Amniotic stem cell (primary cell): ENCODE data around the gene ADAMTS2.

Experiments
- DNase-seq: peaks from one replicate; lab custom pipeline; 2025; lab: John Stamatoyannopoulos, UW

Gene ADAMTS2

DNA sequence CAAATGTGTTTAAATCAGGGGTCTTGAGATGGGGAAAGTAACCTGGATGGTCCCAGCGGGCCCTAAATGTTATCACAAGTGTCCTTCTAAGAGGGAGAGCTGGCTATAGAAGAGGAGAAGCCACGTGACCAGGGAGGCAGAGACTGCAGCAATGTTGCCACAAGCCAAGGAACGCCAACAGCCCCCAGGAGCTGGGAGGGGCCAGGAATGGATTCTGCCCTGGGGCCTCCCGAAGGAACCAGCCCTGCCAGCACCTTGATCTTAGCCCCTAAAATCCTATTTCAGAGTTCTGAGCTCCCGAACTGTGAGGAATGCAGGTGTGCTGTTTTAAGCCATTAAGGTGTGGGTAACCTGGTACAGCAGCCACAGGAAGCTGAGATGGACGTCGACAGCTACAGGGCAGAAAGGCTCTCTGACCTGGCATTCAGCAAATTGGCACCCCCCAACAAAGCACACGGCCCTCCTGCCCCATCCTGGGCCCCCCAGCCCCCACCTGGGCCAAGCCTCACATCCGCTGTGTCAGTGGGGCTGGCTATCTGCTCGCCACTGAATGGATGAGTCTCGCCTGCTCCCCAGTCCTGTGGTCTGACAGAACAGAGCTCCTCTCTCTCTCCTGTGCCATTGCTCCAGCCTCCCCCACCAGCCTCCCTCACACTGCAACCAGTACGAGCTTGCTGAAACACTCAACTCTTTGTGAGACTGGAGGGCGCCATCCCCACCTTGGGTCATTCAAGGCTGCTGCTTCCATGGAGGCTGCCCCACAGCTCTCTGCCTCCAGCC is 78.8 kb downstream of the ADAMTS2 start:
- no peak for DNase-seq

DNA sequence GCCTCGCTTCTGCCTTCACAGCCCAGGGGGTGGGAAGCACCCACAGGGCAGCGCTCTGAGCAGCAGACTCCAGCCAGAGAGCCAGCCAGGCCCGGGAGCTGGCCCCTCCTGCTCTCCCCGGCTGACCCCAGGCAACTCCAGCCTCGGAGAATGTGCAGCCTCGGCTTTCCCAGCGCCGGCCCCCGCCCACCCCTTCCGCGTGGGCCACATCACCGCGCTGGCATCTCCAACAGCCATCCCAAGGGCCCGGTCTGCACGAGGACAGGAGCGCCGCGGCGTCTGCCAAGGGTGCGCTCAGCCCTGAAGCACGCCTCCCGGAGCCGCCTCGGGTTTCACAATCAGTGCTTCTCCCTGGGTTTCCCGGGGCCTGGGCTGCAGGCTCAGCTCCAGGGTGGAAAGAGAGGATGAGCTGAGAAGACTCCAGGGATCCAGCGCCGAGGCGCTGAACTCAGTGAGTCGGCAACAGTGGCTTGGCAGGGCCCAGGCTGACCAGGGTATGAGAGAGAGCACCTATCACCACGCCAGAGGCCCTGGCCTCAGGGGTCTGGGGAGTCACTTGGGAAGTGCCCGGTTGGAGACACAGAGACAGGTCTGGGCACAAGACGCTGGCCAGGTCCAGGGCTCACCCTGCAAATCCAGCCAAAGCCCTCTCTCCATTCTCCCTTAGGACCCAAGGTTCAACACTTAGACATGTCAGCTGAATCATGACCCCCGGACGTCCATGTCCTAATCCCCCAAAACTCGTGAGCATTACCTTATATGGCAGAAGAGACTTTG is 79.6 kb downstream of the ADAMTS2 start:
- DNase-seq: peak; percentile 96

DNA sequence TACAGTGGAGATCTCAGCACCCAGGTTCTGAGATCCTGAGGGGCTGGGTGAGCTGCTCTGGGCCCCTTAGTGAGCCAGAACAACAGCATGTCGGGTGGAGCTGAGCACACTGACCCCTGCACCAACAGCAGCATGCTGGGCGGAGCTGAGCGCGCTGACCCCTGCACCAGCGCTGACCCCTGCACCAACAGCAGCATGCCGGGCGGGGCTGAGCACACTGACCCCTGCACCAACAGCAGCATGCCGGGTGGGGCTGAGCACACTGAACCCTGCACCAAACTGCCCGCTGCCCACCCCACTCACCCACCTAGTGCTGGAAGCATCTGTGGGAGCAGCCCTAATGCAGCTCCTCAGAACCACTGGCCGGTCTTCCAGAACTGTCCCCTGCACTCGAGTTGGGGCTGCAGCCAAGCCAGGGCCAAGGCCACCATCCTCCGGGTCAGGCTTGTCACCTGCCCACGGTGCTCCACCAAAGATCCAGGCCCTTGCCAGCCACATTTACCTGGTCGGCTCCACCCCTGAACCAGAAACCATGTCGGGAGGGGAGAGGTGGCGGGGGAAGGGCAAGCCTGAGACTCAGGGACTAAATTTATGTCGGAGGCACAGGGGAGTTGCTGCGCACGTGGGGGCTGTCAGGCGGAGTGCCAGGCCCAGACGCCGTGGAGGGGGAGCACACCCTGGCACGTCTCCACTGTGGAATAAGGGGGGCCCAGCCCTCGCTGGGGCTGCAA is 80.3 kb downstream of the ADAMTS2 start:
- DNase-seq: no peak

DNA sequence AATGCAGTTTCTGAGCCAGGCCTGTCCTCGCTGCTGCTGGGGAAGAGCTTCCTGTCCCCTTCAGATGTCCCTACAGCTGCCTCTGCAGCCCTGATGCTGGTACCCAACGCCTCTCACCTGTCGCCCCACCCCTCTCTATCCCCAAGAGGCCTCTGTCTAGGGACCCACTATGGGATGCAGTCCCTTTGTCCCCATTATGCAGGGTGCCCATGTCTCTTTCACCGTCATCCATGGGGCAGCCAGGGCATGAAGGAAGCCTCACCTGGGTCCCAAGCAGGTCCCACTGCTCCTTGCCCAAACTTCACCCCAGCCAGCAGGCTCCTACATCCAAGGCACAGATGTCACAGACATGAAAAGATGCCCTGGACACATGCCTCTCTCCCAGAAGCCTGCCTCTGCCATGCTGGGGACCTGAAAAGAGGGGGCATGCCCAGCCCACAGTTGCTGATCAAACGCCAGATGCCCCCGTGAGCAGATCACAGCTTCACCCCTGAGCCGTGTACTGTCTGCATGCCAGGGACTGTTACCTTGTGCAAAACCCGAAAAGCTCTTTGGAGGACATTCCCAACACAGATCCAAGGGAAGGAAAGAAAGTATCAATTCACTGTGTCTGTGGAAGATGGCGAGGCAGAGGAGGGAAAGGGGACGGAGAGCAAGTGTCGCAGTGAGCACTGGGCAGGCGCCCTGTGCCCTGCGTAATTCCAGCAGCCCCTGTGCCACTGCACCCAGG is 81.0 kb downstream of the ADAMTS2 start:
- DNase-seq: no peak

DNA sequence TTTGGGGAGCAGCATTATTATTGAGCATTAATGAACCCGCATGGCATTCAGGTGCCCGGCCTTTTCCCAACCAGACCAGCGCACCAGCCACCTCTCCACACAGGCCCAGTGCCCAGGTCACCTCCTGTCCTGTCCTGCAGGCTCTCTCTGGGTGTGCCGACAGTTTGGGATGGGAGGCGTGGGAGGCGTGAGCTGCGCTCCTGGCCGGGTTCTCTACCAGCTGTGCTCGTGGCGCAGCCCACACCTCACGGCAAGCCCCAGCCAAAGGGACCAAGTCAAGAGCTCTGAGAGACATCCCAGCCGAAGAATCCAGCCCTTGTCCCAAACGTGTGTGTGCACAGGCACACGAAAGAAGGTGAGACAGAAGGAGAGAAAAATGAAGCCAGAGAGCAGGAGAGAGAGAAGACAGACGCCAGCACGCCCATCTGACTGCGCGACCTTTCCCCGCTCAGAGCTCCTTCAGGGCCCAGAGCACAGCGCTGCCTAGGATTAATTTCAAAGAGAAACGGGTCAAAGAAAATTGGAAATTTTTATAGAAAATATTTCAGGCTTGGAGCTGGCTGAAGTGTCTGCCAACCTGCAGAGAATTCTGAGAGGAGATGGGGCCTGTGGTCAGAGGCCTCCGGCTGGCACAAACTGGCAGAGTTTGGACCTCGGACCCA is 81.7 kb downstream of the ADAMTS2 start:
- DNase-seq: no peak

DNA sequence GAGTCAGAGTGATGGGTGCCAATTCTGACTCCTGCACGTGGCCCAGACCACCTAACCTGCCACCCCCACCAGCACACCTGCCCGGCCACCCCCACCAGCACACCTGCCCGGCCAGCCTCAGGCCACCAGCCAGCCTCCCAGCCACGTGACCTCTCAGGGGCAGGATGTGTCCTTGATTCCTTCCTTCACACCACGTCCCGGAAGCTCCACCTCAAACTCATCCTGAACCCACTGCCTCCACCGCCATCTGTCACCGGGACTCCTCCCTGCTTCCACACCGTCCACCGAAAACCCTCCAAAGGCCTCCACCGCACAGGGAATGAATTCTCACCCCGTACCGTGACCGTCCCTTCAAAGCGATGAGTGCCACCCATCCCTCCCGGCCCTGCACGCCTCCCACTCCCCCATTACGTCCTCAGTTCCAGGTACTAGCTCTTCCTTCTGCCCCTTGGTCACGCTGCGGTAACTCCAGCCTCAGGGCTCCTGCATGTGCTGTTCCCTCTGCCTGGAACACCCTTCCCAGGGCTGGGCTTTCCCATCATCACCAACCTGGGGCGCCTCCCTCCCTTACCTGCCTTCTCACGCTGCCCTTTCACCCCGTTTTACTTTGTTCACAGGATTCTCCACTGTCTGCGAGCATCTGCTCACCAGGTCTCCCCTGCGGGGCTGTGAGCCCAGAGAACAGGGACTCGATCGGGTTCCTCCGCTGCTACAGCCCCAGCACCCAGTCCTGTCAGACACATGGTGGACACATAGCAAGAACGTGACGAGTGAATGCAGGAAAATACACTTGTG is 82.9 kb downstream of the ADAMTS2 start:
- no peak for DNase-seq

DNA sequence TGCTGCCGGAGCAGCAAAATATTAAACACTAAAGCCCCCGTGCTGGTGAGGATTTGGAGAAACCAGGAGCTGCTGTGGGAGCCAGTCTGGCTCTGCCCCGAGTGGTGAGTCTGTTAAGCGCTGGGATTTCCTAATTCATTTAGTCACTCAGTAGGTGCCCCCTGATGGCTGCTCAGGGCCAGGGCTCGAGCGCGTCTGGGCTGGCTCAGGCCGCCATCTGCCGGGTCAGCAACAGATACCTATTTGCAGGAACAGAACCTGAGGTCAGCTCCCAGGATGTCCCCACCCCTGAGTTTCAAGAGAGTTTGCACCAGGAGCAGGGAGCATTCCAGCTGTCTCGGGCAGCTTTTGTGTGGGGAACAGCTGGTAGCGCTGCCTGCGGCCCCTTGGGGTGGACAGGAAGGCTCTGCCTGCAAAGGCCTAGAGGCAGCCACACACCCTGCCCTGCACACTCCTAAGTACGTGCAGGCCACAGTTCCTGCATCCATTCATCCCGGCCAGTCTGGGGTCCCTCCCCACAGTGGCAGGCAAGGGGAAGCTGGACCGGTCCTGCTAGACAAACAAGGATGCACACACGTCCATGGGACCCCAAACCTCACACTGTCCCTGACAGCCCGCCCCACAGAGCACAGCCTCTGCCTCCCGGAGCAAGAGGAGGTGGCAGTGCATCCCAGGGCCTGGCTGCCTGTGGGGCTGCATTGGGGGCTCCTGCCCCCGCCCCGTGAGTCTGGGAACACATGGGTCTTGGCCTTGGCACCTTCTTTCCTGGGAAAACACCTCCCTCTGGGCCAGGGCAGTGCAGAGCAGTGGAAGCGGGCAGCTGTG is 83.7 kb downstream of the ADAMTS2 start:
- DNase-seq: no peak

DNA sequence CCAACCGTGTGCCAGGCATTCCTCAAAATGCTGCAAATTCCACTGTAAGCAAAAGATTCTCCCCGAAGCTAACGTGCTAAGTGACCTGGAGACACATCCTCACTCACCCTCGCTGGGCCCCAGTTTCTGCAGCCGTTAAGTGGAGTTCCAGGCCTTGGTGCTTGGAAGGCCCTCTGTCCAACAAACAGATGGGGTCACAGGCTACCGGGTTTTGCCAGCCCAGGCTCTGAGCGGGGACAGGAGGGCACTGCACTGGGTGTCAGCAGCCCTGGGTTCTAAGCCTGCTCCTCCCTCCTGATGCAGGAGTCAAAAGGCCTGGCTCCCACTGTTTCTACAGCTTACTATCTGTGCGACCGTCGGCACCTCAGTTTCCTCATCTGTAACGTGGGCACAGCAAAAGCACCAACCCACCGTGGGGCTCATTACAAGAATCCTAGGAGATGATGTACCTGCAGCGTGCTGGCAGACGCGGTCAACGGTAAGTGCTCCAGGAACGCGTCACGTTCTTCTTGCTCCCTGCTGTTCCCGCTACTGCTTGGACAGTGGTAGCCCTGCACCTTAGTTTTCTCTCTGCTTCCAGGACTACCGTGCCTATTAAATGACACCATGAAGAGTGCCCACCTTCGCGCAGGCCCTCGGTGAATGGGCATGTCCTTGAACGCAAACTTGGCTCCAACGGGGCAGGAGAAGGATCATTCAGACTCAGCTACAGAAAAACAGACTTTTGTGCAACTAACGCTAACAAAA is 84.8 kb downstream of the ADAMTS2 start:
- DNase-seq: no peak

DNA sequence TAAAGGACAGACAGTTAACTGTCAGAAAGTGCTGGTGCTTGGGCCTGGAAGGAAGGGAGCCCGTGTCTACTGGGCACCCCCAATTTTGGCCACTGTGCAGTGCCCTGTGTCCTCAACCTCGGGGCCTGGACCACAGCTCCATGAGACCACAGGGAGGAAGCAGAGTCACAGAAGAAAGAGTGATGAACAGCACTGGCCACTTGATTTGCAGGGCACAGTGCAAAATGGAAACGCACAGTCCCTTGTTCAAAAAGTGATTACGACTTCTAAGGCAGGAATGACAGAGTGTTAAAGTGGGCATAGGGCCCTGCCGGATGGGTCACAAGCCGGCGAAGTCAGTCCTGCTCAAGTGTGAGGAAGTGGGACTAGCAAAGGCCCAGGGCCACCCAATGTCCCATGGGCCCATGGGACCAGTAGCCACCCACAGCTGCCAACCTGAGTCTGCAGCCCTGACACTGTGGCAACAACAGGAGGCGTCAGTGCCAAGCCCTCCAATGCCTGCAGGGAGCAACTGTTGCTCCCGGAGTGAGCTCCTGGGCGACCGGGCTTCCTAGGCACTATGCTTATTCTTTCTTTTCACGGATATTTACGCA is 85.4 kb downstream of the ADAMTS2 start:
- no peak for DNase-seq

DNA sequence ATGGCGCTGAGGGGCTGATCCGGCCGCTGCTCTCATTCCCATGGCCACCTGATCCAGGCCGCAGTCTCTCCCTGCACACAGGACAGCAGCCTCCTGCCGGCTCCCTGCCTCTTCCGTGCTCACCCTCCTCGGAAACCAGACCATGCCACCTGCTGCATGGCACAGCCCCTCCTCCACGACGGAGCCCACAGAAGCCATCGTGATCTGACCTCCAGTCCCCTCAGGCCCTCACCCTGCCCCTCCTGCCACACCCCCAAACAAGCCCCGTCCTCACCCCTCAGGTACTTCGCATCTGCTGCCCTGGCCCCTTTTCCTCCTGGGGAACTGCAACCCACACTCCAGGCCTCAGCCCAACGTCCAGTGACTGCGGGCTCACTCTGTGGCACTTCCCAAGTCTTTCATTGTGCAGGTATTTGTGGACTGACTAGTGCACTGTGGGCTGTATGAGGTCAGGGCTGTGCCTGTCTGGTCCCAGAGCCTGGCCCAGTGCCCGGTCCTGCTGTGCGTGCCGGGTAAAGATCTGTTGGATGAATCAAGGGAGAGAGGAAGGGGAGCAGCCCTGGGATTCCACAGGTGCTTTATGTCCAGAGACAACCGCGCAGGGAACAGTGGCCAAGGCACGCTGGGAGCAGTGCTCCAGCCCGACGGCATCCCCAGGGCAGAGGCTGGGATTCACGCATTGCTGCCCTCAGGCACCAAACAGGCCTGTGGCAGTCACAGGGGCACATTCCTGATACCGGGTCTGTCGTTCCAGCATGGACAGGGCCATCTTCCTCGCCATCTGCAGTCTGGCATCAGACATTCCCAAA is 86.1 kb downstream of the ADAMTS2 start:
- no peak for DNase-seq

DNA sequence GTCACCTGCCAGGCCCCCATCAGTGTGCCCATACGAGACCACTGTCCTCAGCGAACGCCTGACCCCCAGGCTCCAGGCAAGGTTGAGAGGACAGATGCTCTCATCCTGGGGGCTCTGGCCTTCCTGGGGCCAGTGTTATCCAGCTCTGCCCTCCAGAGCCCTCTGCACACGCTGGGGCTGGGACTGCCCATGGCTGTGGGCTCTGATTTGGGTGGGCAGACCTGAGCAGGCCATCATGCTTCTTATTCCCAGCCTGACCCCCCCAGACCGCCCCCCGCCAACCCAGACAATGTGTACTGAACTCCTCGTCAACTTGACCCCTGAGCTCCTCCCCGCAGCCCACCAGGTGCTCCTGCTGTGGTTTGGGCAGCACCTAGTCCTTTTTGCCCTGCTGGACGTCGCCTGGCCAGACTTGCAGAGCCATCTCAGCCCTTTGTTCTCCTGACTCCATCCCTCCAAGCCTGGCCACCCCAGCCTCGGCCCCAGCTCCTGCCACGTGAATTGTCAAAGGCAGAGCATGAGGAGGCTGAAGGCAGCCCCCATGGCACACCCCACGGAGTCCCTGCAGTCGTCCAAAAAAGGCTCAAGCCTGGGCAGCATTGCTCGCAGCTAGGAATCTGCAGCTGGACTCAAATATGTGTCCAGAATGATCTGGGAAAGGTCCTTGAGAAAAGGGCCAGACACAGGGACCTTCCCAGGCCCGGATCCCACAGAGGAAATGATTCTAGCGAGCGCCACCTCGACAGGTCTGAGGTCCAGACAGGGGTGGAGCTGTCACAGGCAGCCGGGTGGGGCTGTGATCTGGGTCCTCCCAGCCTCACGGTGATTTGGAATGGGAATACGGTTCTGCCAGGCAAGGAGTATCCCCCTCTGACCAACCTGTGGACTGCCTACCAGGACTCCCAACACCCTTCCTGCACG is 87.0 kb downstream of the ADAMTS2 start:
- DNase-seq: no peak

DNA sequence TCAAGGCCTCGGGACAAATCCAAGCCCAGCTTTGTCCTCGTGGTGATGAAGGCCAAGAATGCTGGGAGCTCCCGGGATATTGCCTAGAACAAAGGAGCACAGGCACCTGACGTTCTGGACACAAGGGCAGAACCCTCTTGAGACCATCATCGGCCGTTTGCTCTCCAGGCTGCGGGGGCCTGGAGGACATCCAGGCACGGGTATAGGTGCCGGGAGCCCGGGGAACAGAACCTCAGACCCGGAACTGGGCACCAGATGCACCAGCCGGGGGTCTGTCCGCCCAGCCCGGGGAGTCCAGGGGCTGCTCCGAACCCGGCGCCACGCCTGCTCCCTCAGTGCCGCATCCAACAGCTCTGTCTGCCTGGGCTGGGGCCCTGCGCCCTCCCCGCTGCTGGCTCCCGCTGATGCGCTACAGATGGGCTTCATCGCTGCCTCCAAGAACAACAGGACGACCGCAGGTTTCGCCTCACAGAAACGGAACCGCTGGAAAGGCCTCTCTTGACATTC is 88.0 kb downstream of the ADAMTS2 start:
- DNase-seq: no peak

DNA sequence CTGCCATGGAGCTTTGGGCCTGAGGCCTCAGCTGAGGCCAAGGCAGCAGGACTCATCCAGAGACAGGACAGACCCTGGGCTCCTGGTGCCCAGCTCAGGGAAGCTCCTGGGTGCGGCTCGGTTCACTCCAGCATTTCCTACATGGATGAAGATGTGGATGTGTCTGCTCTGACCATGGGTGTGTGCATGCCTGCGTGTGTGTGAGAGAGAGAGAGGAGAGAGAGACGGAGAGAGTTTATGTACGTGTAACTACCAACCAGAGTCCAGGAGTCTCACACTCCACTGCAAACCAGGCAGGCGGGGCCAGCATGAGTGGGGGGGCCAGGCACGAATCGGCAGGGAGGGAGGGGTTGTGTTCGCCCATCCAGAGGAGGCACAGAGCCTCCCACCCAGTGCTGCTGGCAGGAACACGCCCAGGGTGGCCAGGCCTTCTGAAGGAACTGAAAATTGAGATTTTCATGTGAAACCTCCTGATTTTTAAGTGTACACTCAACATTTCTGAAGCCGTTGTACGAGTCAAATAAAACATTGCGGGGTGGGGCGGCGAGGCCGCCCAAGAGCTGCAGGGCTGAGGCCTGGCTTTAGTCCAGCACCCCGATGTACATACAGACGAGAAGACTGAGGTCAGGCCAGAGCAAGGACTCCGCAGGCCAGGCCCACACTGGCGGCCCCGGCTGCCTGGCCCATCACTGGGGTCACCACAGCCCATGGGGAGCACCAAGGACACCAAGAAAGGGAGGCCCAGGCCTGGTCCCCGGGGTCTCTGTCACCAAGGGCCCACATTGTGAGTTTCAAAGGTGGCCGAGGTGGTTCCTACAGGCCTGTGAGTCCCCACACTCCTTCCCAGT is 88.7 kb downstream of the ADAMTS2 start:
- no peak for DNase-seq

DNA sequence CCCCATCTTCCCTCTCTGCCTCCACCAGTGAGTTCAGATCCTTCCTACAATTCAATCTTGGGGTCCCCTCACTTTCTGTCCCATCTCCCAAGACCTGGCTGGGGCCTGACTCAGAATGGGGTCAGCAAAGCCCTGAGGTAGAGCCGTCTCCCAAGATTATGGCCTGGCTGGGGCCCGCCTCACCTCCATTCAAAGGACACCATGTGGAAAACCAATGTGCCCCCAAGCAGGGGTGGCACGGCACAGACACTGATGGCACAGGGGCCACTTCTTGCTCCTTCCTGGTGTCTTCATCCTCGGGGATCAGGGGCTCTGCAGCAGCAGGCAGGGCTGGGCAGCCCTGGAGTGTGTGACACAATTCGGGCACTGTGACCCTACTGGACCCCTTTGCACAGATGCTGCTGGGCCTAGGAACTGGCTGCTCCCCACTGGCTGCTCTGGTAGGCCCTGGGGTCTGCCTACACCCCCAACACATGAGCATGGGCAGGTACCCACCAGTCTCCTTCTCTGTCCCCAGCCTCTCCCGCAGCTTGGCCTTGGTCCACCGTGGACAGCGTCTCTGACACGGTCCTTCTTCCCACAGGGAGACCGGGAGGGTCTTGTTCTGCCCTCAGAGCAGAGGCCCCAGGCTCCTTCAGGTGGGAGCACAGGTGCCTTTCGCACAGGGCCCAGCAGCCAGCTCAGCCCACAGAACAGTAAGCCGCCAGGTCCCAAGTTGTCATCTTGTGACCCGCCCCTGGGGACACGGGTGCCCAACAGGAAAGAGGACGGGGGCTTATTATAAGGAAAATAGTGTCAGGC is 89.5 kb downstream of the ADAMTS2 start:
- no peak for DNase-seq
